ENCODE data around the gene IFITM5.
"Not testable (repeated sequence)": the region's sequence is repeated elsewhere in the genome, so short reads cannot be mapped to it uniquely, and the experiment has no call there.

IFITM5 gene

DNA sequence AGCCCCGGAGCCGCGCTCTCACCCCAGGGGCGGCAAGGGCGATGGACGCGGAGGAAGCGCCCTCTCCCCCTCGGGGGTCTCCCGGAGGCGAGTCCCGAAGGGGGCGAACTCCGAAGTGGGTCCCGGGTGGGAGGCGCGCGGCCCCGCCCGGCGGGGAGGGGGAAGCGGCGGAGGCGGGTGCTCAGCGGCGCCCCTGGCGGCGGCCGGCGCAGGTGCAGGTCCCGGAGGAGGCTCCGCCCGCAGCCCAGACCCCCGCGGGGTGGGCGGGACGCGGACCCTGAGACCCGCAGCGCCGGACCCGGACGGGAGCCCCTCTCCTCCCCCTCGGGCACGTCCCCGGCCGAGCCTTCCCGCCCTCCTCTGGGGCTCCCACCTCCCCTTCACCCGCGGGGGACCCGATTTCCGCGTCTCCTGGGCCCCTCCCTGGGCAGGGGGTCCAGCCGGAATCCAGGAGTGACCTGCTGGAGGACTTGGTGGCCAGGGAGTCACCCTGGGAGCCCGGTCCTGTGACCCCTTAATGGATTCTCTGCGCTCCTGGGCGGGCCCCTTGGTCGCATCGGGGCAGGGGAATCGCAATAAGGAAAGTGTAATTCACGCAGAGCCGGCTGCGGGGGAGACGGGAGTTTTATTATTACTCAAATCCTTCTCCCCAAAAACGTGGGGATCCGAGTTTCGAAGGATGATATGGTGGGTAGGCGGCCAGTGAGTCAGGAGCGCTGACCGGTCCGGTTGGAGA, 11.9 kb upstream of the IFITM5 start:
- DNase-seq, result not testable (repeated sequence)

DNA sequence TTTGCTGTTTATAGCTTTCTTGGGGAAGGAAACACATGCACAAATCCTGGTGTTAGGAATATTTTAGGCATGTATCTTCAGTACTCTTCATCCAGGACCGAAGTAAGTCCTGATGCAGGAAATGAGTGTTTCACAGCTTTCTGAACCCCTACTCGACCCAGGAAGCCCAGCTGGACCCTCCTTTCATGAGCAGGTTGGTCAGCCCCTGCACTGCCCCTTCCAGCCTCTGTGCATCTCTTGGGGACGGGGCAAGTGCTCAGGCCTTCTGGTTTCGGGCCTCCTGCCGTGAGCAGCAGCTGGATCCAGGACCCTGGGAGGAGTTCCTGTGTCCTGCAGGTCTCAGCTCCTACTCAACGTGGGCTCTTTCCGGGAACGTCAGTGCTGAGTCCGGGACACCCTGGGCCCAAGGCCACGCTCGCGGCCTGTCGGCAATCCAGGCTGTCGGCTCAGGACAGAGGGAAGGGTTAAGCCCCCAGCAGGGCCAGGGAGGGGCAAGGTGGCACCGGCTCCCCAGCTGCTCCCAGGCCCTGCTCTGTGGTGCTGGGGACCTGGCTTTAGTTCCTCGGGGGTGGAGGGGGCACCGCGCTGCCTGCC, 10.8 kb upstream of the IFITM5 start:
- DNase-seq, result not testable (repeated sequence)

DNA sequence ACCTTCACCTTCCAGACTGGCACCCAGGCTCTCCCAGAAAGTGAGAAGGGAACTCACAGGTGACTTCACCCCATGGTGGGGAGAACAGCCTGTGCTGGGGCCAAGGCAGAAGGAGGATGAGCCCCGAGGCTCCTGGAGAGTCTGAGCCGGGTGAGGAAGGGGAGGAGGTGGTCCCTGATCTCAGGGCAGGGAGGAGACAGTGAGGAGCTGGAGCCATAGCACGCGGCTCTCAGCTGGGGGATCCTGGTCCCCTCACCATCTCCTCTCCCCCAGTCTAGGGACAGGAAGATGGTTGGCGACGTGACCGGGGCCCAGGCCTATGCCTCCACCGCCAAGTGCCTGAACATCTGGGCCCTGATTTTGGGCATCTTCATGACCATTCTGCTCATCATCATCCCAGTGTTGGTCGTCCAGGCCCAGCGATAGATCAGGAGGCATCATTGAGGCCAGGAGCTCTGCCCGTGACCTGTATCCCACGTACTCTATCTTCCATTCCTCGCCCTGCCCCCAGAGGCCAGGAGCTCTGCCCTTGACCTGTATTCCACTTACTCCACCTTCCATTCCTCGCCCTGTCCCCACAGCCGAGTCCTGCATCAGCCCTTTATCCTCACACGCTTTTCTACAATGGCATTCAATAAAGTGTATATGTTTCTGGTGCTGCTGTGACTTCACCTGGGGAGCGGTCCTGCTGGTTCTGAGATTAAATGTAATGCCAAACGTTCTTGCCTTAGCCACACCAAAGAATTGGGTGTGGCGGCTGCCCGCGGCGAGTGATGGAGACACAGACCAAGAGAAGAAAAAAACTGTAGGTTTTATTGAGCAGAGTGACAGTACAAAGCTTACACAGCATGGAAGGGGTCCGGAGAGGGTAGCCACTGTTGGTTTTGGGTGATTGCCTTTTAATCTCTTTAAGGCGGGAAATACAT, 9.7 kb upstream of the IFITM5 start:
- peak; percentile 56 for DNase-seq

DNA sequence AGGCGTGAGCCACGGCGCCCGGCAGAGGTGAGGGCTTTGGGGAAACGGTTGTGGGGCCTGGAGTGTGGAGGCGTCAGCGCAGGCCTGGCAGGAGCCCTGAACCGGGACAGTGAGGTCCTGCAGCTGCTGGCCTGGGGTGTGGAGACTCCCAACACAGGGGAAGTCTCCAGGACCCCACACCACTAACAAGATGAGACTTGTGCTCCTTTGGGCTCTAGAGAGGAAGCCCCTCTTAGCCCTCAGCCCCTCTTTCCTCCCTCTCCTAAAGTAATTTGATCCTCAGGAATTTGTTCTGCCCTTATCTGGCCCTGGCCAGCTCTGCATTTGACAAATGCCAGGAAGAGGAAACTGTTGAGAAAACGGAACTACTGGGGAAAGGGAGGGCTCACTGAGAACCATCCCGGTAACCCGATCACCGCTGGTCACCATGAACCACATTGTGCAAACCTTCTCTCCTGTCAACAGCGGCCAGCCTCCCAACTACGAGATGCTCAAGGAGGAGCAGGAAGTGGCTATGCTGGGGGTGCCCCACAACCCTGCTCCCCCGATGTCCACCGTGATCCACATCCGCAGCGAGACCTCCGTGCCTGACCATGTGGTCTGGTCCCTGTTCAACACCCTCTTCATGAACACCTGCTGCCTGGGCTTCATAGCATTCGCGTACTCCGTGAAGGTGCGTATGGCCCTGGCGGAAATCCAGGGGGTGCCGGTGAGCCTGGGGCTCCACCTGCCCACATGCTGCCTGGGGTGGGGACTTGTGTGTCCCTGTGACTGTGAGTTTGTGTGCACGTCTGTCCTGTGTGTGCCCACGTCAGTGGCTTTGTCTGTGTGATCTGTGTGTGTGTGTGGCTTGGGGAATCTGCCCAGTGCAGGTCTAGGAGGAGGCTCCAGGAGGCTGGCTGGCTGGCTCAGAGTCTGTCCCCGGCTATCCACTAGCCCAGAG, 8.7 kb upstream of the IFITM5 start, which contains the start of gene IFITM2:
TSS of gene IFITM2 (plus strand) at position 51 of the 943 bp plus-strand sequence. CDS start at position 428, 377 bp downstream.
- peak; percentile 70 for DNase-seq

DNA sequence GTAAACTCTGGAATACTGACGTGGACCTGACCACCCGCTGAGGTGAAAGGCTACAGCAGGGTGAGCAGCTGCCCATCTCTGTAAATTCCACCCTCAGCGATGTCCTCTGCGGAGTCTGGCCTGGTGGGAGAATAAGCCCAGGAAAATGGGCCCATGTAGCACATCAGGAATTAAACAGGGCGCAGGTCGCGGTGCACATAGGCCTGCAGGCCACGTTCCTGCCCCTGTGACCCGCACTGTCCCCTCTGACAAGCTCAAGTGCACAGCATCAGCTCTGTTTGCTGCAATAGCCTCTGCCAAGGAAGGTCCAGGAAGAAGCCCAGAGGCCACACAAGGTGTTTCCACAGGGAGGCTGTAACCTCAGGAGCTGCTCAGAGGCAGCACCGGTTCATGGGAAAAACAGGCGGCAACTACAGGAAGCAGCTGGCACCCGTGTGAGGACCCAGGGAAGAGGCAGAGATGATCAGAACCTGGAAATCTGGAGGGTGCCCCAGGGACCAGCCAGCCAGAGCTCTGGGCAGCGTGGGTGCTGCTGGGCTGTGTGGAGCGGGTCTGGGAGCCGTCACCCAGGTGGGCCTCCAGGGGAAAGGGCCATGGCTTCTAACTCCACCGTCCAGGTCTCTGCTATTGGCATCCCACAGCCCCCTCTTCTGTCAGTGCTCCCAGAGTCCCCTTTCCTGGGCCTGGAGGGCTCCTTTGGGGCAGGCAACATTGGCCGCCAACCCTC, 7.5 kb upstream of the IFITM5 start:
- no peak for DNase-seq

DNA sequence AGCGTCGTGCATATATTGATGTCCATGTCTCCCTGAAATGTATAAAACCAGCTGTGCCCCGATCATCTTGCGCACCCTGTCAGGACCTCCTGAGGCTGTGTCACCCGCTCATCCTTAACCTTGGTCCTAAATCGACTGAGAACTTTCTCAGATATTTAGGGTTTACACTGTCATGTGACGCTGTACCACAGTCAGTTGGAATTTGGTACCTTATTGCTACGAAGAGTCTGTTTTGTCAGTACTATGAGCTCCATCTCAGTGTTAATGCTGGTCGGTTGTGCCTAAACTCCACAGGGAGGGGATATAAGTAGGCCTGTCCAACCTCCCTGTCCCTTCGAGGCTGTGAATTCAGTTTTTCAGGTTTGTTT, 6.5 kb upstream of the IFITM5 start:
- no peak for DNase-seq

DNA sequence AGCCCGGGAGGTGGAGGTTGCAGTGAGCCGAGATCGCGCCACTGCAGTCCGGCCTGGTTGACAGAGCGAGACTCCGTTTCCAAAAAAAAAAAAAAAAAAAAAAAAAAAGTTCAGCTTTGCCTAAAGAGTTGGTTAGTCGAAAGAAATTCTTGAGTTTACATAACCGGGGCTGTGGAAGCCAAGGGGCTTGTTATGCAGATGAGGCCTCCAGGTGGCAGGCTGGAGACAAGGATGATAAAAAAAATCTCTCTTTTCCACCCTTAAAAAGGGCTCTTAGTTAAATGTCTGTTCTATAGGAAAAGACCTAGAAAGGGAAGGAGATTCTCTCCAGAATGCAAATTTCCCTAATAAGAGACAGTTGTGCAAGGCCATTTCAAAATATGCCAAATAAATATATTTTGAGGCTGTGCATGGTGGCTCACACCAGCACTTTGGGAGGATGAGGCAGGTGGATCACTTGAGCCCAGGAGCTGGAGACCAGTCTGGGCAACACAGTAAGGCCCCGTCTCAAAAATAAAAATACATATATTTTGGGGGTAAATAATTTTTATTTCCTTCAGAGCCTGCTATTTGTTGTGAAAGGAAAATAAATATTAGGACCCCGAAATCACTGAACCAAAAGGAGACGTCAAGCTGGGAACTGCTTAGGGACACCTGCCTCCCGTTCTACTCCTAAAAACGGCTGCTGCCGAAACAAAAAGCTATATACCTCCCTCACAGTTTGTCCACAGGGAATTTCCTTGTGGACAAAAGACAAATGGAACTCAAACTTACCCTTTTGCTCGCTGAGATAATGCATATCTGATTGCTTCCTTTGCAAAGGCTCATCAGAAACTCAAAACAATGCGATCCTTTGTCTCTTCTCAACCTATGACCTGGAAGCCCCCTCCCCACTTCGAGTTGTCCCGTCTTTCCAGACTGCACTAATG, 5.9 kb upstream of the IFITM5 start:
- peak; percentile 81 for DNase-seq

DNA sequence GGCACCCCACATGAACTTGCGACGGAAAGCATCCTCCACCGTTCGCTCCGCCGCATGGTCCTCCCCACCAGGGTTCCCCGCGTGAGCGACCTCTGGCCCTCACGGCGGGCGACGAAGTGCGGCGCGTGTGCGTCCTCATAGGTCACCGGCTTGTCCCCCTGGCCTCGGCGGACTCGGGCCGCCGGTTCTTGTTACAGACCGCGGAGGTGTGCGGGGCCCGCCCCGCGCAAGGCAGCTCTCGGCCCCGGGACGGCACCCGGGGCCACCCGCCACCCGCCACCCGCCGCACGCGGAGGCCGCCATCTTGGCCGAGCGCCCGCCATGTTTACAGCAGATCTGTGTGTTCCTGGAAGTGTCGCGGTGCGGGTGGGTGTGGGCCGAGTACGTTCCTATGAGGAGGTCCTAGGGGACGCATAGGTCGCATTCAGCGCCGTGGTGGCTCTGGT, 4.8 kb upstream of the IFITM5 start:
- no peak for DNase-seq

DNA sequence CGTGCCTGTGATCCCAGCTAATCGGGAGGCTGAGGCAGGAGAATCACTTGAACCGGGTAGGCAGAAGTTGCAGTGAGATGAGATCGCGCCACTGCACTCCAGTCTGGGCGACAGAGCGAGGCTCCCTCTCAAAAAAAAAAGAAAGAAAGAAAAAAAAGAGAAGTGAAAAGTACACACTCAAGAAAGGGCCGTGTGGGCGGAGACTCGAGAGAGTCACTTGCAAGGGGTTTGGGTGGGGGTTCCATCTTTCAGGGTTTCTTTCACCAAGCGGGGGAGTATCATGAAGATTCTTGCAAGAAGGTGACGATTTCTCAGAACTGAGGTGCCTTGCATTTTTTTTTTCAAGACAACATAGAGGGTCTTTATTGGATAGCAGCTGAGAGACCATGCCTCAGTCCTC, 4.0 kb upstream of the IFITM5 start:
- DNase-seq, result no peak

DNA sequence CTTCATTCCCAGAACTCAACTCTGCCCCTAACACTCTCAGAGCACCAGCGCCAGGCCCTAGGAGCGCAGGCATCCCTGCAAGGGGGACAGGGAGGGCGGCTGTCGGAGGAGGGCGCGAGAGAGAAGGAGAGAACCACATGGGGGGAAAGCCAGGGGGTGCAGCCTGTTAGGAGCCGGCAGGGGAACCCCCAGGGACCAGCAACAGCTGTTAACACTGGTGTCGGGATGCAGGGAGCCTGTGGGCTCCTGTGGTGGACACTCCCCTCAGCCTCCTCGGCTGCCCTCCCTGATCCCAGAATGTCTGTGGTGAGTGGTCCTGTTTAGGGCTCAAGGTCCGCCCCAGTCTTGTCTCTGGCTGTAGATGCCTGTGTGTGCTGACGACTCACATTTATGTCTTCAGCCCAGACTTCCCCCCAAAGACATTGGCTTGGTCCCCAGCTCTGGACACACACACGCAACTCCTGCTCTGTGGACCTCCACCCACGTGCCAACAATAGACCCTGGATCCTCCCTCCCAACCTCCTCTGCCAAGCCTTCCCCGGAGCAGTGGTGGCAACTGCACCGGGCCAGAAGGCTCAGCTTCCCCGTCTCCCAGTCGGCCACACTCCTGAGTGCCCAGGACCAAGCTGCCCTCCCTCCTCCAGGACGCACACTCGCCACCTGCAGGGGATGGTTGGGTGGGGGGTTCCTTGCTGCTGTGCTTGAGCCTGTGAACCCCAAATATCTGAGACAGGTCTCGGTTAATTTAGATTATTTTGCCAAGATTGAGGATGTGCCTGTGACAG, 817 bp upstream of the IFITM5 start:
- no peak for DNase-seq

DNA sequence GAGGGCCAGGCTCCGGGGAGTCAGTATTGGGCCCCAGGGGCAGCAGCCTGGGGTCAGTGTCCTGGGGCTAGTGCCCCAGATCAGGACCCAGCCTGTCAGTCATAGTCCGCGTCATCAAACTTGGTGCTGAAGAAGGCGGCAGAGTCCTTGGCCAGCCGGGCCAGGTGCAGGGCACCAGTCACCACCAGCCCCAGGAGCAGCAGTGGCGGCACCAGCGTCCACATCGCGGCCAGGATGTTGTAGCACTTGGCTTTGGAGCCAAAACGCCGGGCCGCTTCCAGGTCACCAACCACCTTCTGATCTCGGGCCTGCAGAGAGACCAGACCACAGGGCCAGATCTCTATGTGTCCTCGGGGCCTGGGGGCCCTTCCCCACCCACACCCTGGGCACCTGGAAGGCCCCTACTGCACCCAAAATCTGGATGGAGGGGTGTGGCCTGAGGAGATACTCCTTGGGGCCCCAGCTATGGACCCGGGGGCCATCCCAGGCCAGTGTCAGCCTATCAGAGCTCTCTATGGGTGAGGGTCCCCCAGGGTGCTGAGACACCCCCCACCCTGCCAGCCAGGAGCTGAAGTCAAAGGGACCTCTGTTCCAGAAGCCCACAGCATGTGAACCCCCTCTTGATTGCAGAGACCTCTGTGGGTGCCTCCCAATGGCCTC, 790 bp downstream of the IFITM5 start:
- DNase-seq, result no peak

DNA sequence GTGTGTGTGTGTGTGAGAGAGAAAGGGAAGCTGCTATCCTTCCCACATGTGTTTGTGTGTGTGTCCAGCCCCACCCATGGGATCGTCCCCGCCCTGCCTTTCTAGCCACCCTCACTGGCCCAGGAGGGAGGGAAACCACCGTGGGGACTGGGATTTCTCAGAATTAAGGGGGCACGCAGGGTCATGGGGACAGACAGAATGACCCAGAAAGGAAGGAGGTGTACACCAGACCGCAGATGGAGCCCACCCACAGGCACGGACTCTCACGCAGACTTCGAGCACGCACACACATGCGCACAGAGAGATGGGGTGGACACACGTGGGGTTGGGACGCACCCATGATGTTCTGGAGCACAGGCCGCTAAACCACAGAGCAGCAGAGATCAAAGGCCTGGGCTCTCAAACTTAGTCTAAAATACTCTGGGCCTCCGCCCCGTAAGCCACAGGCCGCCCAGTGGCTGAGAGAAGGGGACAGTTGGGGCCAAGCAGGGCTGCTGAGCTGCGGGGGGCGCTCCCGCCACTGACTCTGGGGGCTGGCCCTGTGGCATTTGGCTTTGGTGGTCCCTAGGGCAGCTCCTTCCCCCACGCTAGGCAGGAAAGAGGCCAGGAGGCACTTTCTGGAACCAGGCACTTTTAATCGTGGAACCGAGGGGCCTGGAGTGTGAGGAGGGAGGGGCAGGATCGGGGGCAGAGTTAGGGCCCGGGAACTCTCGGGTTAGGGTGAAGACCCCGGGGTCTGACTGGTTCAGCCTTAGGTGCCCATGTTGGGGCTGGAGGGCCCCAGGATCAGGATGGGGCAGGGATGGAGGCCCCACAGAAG, 1.5 kb downstream of the IFITM5 start:
- peak; percentile 61 for DNase-seq

DNA sequence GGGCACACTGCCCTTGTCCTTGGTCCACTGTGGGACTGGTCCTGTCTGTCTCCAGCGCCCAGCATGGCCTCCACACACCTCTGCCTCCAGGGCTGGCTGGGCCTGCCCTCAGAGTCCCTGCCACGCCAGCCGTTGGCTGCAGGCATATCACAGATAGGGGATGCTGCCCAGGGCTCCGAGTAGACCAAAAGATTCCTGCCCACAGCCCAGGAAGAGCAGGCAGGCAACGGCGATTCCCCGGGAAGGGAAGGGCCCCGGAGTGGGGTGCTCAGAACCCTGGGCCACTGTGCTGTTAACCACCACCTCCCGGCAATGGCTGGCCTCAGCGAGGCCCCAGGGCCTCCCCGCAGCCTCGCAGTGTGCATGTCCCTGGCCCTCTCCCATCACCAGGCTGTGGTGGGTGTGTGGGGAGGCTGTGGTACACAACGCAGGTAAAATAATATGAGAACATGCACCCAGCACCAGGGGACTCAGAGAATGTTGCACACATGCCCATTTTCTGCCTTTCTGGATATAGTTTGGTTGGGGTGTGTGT, 2.2 kb downstream of the IFITM5 start:
- DNase-seq, result no peak

DNA sequence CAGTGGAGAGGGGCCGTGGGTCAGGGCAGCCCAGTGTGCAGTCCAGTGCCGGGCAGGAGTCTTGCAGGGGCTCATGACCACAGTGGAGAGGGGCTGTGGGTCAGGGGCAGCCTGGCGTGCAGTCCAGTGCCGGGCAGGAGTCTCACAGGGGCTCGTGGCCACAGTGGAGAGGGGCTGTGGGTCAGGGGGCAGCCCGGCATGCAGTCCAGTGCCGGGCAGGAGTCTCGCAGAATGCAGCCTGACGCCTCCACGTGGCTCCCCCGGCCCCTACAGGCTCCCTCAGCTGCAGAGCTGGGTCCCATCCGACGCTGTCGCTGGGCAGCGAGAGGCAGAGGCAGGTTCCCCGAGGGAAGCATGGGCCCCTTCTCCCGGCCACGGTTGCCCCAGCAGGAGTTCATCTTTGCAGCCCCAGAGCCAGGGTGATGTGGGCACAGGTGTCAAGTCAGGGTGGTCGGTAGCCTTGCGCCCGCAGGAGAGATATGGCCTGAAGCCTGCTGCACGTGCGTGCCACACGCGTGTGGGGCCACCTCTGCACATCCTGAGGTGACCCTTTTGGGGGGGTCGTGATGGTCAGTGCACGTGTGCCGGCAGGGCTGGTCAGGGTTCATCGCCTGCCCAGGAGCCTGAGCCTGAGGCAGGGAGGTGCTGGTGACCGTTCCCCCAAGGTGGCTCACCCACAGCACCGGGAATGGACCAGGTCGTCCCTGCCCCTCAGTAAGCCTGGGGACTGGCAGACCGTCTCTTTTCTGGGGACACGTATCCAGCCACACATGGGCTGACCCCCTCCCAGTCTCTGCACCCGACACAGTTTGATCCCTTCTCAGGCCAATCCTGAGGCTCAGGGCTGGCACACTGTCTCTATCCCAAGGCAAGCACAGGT, 2.9 kb downstream of the IFITM5 start:
- no peak for DNase-seq

DNA sequence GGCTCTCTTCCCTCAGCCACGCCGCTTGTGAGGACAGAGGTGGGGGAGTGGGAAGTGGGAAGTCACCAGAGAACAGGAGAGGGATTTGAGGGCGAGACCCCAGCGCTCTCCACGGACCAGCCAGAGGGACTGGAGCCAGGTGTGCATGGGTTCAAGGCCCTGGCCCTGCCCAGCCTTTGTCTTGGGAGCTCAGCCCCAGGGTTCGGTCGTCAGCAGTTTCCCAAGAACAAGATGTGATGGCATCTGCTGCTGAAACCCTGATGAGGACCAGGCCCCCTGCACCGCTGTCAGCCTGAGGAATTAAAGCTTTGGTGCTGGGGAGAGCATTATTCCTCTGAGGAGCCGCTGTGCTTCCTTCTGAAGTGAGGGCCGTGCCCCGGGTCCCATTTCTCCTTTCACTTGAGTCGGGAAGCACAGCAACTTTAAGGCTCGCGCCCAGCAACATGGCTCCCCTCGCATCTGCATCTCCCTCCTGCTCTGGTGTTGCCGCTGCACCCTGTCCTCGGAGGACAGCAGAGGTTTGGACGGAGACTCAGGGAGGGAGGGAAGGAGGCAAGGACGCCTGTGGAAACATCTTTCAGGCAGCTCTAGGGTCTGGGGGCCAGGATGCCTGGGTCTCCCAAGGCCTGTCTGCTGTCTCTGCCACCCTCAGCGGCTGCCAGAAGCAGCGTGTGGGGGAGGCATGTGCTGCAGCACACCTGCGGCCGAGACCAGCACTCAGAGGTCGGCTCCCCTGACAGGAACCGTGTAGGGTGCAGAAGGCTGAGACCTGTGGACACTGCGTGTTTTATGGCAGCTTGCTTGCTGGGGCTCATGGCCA, 3.8 kb downstream of the IFITM5 start:
- no peak for DNase-seq

DNA sequence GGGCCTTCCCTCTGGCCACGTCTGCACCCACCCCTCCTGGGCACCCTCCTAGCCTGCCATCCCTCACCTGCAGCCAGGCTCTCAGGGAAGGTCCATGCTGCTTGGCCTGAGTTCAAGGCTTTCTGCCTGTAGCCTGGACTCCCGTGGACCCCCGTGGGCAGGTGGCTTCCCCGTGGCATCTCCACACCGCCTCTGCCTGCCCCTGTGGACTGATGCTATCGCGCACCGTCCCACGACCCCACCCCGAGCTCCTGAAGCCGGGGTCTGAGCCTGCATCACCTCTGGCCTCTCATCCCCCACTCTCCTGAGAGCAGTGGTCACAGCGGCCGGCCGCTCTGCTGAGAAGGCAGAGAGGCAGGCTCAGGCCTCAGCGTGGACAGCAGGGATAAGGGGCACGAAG, 4.5 kb downstream of the IFITM5 start:
- DNase-seq, result no peak

Data from CD4-positive, alpha-beta T cell treated with Interleukin-21 for 1 hour (primary cell).